Stimulated activated CD8-positive, alpha-beta memory T cell treated with anti-CD3 and anti-CD28 coated beads, Interleukin-15, amount 100 ng/mL, for 4 hours (primary cell): Measurements from ENCODE around the gene ELAVL4.

Source experiments
- DNase-seq, 2 donors: peaks; one replicate each; pipeline ENCODE4 v3.0.0-alpha.2; 2020; ENCODE audit warnings: low read depth in 2 of 2

ELAVL4 gene

DNA sequence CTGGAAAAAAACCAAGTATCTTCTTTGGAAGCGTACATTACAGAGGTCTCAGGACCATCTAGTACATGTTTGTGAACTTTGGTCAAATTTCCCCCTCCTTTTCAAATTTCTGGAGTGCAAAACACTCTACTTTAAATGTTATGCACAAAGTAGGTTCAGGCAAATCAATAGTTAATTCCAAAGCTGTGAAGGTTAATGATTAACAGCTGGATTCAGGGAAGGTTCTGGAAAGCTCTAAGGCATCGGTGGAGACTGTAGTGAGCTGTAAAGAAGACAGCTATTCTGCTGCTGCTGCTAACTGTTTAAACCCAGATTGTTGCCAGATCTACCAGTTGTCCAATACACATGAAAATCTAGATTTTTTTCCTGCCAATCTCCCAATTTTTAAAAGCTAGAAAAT is 70.9 kb downstream of the ELAVL4 start:
- no peak for DNase-seq

DNA sequence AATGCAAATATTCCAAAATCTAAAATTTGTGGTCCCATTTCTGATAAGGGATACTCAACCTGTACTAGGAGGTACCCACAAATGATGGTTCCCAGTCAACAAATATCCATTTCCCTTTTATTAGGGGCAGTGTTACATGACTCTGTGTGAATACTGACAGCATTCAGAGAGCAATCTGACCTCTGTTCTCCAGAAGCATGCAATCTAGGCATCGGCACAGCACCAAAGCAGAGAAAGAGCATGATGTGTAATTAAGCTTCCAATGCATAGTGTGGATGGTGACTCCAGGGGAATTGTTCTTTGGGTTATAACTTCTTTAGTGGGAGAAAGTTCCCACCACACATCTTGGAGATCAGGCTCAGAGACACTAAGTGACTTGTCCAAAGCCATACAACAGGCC is 71.6 kb downstream of the ELAVL4 start:
- no peak for DNase-seq

DNA sequence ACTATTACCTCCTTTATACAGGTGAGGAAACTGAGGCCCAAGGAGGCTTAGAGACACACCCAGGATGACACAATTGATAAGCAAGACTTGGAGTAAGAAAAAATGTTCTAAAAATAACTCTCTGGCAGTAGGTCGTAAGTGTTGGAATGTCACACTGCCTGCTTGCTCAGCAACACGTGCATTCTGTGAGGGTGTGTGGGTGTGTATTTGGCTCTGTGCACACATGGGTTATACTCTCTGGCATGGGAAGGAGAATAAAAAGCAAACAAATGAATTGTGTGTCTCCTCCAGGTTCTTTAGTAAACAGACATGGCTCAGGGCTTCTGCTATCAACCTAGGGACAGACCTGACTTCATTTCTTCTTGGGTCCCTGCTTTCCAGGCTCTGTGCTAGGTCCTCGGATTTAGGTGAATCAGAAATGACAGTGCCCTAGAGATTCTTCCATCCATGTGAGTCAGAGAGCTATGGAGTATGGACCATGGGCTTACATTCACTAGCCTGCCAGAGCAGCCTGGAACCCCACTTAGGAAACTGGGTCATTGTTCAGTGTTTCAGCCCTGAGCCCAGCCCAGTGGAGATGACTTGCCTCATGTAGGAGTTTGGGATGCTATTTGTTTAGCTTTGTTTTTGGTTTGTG is 72.4 kb downstream of the ELAVL4 start:
- DNase-seq: no peak

DNA sequence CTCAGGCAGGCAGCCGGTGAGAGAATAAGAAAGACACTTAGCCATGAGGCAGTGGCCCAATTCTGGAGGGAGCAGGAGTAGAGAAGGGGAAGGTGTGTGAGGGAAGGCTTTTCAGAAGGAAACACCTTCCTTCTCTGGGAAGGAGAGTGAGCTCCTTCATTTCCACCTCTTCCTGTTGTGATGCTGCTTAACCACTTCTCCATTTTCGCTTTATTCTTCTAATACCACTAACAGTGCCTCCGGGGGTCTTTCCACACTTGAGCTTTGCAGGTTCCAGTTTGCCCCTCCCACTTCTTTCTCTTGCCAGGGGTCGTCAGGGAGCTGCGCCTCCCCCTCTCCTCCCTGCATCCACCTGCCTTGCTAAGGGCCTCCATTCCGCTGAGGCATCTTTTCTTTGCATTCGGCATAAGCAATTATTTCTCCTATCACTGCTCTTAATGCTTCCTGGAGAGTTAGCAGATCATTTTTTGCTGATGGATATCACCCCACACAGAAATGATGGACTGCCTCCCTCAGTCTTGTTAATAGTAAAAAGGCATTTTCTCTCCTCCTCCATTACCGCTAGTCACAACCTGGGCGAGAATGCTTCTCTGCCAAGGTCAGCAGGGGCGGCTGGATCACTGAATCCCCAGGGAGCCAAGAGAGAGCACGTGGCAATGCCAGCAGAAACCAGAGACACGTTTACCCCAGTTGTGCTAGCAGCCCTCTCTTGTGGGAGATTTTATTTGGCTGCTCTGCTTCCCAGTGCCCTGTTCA is 74.8 kb downstream of the ELAVL4 start:
- no peak for DNase-seq

DNA sequence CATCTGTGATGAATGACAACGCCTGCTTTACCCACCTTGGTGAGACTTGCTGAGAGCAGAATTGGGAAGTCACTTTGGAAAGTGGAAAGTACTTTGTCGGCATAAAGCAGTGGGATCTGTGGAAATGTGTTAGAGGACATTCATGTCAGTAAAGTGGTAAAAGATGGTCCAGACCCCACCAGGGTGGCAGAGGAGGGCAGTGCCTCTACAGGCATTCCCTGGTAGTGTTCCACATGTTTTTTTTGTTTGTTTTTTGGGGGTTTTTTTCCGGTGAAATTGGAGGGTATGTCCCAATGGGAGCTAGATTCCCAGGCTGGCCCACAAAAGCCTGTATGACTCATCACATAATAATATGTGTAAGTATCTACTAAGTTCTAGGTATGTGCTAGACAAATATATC is 80.6 kb downstream of the ELAVL4 start:
- no peak for DNase-seq

DNA sequence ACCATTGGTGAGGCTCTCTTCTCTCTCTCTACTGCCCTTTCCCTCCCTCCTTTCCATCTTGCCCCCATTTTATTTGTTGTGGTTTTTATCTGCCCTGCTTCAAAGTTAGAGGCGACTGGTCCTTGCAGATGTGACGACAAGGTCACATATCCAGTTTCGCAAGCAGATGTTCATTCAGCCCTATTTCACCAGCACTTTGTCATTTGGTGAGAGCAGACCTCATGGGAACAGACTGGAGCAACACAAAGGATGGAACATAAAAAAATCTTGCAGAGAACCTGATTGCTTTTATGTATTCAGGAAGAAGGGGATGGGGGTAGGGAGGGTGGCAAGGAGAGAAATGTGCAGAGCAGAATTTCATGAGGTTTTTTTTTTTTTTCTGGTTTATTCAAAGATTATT is 84.3 kb downstream of the ELAVL4 start:
- DNase-seq: no peak

DNA sequence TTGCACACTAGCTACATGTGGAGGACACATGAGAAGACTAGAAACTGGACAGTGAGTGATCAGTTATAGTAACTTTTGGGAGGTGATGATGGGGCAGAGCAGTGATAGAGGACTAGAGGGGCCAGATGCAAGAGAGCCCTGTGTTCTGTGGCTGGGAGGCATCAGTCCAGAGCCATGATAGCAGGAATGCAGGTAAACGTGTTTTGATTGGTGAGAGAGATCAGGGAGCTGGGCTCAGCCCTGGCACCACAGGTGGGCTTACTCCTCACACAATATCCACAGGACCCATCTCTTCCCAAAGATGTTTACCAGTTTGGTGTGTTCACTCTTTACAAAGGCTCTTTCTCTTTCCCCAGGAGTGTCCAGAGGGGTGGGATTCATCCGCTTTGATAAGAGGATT is 86.5 kb downstream of the ELAVL4 start:
- no peak for DNase-seq

DNA sequence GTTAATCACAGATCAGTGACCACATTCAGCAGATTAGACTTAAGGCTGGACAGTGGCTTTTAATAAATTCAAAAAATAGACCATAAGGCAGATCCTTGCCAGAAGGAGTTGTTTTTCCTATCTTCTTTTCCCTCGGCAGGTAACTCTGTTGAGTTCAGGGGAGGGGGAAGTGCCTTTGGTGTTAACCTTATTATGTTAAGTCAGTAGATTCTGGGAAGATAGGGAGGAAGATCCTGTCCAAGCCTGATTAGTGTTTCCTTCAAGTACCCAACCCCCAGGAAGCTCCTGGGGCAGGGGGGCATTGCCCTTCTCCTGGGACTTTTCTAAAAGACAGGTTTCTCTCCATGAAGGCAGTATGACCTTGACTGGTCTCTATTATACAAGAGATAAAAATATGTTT is 87.4 kb downstream of the ELAVL4 start:
- no peak for DNase-seq

DNA sequence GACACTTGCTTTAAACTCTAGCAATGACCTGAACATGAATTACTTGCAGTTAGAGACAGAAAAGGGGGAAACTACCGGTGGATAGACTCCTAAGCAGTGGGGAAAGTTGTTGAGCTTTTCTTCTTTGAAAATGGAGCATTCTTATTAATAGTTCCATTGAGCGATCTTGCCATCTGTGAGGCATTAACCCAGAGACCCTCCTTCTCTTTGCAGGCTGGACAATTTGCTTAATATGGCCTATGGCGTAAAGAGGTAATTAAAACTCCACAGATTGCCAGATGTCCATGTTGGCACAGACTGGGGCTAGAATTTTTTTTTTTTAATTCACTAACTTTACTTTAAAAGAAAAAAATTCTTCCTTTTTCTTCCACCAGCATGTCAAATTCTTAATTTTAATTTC is 88.5 kb downstream of the ELAVL4 start:
- no peak for DNase-seq

DNA sequence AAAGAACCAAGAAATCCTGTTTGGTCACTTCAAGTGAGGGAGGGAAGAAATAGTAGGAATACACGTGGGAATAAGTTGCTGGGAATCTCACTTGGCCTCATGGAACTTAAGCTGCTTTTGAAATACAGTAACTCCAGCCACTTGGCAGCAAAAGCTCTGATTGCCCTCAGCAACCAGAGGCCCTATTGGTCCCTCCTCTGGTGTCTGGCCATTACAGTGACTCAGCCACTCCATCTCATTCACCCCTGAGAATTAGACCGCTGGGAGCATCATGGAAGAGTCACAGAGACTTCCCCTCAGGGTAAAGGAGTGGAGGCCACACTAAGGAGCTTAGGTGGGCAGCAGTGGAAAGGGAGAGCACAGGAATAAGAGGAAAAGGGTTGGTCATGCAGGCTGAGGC is 99.6 kb downstream of the ELAVL4 start:
- DNase-seq: no peak

DNA sequence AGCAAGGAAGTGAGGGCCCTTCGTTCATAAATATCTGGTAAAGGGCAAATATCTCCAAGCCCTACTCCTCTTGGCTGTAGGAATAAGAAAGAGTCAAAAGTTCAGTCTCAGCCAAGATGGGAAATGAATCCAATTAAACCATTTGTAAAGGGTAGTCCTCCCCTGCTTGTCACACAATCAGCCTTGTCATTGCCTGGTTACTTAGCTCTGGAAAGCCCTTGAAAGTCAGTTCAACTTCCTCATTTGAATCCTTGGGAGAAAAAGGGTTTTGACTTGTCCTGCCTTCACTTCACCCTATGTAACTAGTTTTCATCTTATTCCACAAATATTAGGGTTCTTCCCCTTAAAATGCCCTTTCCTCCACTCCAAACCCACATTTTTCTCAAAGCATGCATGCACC is 100.0 kb downstream of the ELAVL4 start:
- DNase-seq: no peak

DNA sequence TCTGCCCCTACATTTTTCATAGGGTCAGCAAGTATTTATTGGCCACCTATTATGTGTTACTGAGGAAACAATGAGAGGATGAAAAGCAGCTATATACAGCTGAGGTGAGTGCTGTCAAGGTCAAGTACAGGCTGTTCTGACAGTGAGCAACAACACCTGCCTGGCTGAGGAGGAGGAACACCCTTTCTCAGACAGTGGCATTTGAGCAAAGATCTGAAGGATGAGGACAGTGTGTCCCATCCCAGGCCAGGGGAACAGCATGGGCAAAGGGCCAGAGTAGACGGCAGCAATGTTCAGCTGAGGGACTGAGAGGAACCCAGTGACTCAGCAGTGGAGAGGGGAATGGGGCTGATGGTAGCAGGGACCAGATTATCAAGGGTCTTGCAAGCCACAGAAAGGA is 101.0 kb downstream of the ELAVL4 start:
- DNase-seq: no peak

DNA sequence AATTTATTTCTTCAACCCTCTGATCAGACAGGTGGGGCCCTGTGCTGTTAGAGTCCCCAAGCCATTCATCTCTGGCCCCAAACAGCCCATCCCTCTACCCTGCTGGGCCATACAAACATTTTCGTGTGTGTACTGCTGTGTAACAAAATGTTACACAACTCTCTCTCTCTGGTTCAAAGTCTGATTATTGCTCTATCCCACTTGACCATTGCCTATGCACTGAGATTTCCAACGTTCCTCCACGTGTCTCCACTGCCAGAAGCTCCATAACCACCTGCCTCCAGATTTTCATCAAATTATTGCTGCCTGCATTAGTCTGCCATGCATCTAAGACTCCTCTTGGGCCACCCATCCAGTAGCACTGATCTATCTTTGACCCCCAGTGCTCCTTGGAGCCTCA is 104.8 kb downstream of the ELAVL4 start:
- DNase-seq: no peak

DNA sequence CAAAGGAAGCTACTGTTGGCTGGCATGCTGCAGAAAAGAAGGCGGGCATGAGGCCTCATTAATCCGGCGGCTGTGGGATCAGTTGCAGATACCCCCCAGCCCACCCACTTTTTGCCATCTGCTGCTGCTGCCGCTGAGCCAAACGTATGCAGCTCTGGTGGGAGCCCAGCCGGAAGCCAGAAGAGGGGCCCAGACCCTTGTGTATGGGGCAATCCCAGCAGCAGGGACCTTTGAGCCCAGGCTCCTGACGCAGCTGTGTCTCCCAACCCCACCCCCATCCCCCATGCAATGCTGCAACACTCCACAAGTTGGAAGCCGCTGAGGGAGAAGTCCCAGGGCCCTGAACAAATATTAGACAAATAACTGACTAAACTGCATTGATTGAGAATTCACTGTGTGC is 106.0 kb downstream of the ELAVL4 start:
- no peak for DNase-seq

DNA sequence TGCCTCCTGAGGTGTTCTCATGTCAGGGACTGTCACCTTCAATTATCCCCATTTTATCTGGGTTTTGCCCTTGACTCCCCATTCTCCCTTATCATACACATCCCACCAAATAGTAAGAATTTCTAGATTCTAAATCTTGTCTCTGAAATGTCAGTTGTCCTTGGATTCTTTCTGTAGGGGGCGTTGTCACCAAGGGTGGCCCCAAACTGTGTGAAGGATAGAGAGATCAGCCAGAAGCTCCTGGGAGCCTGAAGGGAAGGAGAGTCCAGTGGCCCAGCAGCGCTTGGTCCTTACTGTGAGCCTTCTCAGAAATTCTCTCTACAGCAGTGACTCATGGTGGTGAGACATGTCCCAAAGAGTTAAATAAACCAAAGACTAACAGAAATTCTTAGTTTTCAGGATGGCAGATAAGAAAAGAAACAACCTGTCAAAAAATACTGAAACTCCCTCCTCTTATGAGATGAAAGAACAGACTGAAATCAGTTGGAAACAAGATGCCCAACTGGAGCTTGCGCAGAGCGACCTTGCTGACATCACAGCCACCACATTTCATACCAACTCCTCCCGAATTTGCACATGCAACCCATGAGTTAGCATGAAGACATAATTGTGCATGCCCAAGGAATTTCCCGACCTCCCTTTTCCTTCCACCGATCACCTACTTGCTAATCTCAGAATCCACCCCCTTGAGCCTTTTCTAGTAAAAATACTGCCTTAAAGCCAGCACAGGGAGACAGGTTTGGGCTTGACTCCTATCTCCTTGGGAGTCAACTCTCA is 109.8 kb downstream of the ELAVL4 start:
- no peak for DNase-seq

DNA sequence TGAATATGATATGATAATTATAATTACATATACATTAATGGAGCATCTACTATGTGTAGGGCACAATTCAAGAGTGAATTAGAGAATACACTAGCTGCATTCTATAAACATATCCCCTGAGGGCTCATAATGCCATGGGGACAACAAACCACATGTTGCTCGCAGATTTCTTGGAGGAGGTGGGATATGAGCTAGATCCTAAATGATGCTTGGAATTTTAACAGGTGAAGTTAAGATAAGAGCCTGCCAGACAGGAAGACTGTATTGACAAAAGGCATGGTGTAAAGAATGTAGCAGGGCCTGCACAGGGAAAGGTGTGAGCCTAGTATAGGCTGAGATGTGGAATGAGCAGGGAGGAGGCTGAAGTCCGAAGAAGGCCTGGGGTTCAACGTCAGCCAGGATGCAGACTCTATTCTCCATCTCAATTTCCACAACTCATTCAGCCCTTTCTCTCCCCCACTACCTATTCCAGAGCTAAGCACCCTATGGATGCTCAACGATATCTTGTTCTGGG is 120.2 kb downstream of the ELAVL4 start:
- DNase-seq: no peak

DNA sequence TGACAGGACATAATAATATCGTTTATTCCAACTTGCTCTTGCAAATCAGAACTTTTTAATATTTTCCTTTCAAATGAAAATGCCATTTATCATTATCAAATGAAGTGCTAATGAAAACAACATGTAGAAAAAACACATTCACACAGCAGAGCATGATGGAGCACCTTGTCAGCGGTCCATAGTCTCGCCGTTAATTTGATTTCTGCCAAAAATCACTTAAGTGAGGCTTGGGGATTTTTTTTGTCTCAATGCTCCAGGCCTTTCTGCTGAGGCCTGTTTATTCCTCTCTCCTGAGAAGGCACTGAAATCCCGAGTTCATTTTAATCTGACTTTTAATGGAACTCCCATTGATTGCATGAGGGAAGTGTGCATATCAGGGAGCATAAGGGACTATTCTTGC is 122.5 kb downstream of the ELAVL4 start:
- no peak for DNase-seq

DNA sequence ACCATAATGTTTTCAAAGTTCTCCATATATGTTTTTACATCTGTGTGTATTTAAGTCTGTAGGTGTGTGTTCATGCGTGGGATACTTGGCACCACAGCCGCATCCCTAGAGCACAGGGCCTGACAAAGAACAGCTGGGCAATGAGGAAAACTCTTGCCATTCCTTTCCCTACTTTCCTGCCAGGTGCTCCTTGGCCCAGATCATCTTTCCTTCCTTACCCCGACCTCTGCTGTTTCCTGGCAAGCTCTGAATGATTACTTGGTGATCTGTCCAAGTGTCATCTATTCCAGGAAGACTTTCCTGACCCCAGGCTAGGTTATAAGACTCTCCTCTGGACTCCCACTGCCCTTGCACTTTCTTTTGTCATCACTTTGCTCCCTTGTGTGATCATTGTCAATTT is 123.6 kb downstream of the ELAVL4 start:
- DNase-seq: no peak

DNA sequence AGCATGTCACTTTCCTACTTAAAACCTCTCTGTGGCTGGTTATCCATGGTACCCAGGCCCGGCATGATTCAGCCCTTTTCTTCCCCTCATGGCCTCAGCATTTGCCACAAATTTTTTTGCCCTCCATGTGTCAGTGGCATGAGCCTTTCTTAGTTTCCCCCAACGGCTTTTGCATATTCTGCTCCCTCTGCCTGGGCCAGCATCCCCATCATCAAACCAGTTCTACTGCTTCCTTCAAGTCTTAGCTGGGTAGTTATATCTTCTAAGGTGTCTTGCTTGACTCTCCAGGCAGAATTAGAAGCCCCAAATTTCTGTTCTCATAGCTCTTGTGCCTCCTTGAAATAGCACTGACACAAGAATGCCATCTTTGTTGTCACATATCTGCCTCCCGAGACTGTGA is 127.9 kb downstream of the ELAVL4 start:
- no peak for DNase-seq

DNA sequence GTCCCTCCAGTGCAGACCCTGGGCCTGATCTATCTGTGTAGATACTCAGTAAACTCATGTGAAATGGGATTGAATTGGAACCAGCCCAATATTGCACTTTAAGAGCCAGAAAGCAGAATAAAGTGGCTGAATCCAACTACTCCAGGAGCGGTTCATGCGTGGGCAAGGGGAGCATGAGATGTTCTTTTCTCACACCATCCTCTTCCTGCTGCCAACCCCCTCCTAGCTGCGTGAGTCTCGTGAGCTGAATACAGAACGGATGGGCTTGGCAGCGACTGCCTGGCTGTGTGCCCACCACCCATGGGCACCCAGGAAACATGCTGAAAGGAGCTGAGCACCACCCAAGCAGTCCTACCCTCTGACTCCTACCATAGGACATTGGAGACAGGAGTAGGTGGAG is 128.3 kb downstream of the ELAVL4 start:
- DNase-seq: no peak

DNA sequence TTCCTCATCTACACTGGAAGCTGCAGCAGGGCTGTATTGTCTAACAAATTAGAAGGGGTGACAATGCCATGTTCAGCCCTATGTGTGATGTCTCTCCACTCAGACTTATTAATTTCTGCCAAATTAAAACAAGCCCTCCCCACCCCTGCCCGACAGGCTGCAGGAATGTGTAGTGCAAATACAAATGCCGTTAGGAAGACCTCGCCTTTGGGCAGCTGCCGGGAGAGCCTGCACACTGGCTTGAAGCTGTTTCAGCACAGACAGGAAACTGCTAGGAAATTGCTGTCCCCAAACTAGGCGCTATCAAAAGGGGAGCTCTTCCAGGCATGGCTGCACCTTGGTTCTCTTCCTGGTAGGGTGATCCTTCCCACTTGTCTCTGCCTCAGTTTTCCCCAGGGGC is 135.2 kb downstream of the ELAVL4 start:
- no peak for DNase-seq

DNA sequence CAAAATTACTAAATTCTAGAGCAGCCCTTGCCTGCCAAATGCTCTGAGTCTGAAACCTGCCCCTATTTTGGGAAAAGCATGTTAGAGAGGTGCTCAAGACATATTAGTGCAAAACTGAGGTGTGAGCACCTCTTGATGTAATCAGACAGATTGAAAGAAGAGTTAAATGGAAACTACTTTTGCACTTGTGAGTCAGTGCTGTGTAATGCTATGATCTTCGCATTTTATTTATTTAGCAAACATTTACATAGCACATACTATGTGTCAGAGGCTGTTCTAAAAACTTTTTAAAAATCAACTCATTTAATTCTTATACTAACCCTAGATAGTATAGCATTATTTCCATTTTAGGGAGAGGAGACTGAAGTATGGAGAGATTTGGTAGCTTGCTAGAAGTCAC is 138.1 kb downstream of the ELAVL4 start:
- no peak for DNase-seq

DNA sequence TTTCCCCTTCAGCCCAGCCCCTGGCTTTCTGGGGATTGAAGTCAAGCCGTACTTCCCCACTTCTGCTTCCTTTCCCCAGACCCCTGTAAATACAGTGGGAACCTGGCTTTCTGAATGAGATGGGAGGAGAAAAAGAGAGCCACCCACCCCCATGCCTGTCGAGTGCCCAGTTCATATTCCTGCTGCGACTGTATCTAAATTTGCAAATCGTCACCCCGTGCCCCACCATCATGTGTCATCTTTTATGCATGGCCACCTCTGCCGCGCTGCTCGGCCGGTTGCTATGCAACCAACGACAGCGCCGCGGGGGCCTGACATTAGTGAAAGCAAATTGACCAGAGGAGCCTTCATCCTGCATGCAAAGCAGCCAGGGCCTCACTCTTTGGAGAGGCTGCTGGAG is 143.0 kb downstream of the ELAVL4 start:
- DNase-seq: no peak
